Measurements from ENCODE around the gene EPB41L3.

GRCh38 chr18:5515011-5515784 lies 28.6 kb downstream of the EPB41L3 start:
- TF ChIP-seq, protein P1, sequence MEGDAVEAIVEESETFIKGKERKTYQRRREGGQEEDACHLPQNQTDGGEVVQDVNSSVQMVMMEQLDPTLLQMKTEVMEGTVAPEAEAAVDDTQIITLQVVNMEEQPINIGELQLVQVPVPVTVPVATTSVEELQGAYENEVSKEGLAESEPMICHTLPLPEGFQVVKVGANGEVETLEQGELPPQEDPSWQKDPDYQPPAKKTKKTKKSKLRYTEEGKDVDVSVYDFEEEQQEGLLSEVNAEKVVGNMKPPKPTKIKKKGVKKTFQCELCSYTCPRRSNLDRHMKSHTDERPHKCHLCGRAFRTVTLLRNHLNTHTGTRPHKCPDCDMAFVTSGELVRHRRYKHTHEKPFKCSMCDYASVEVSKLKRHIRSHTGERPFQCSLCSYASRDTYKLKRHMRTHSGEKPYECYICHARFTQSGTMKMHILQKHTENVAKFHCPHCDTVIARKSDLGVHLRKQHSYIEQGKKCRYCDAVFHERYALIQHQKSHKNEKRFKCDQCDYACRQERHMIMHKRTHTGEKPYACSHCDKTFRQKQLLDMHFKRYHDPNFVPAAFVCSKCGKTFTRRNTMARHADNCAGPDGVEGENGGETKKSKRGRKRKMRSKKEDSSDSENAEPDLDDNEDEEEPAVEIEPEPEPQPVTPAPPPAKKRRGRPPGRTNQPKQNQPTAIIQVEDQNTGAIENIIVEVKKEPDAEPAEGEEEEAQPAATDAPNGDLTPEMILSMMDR (IDR thresholded peaks at IDR 0.05; ENCODE audit: low read length) = no peak
- TF ChIP-seq EZH2 (IDR thresholded peaks at IDR 0.05; ENCODE audit: borderline replicate concordance, low read length) = no peak

Measured in OCI-LY1 (cell line).